Upper lobe of left lung (tissue), 4 donors: ENCODE measurements around the gene PKDCC.

ENCODE experiments used
- POLR2A ChIP-seq, 4 donors: fragments of 450-650 bp; IDR thresholded peaks; one replicate each; pipeline ENCODE4 v1.5.1; 2016 to 2017; ENCODE audit warnings: antibody characterized with exemption in 4 of 4, mild to moderate bottlenecking in 2 of 4
- POLR2AphosphoS5 ChIP-seq, 2 donors: sonication (generic); formaldehyde crosslinking; IDR thresholded peaks; one replicate each; pipeline ENCODE4 v1.5.1; 2017; ENCODE audit warnings: antibody characterized with exemption in 2 of 2

GRCh38 chr2:42045352-42045751, 2.5 kb upstream of the PKDCC start:
- TF ChIP-seq POLR2A (IDR thresholded peaks at IDR 0.05), result no peak
- no peak for TF ChIP-seq POLR2AphosphoS5 (IDR thresholded peaks at IDR 0.05)
